NCI-H1417 (cell line): ENCODE results near the gene RALY.
A peak's percentile ranks its signal among the peaks of the same experiment; 100 is the strongest.

Experiments used
- DNase-seq, 3 experiments: peaks; one replicate each; lab custom pipeline; 2025; lab: John Stamatoyannopoulos, UW

The RALY gene

GRCh38 chr20:33986560-33987216 is 7.0 kb upstream of the RALY start:
- DNase-seq = no peak

GRCh38 chr20:33990075-33990474 is 3.6 kb upstream of the RALY start:
- DNase-seq = no peak

GRCh38 chr20:33991502-33991901 is 2.2 kb upstream of the RALY start:
- no peak for DNase-seq

GRCh38 chr20:33992145-33992922 is 1.4 kb upstream of the RALY start:
- no peak for DNase-seq

GRCh38 chr20:33992923-33993575 is 662 bp upstream of the RALY start:
- peak; percentile 98 to 100 (median 100) for DNase-seq

- DNase-seq = peak; percentile 69 to 89 (median 87)
These were observed 657 bp downstream of the RALY start for GRCh38 chr20:33994222-33994913.

GRCh38 chr20:33995053-33995831 is 1.5 kb downstream of the RALY start:
- DNase-seq = peak in 1 of 3 experiments; percentile 54

GRCh38 chr20:33999025-33999649 is 5.4 kb downstream of the RALY start:
- DNase-seq = no peak

GRCh38 chr20:34001378-34001777 is 7.7 kb downstream of the RALY start:
- DNase-seq = no peak

GRCh38 chr20:34004227-34004626 is 10.5 kb downstream of the RALY start:
- no peak for DNase-seq

- no peak for DNase-seq
These were observed 11.2 kb downstream of the RALY start for GRCh38 chr20:34004790-34005457.

- peak in 1 of 3 experiments; percentile 11 for DNase-seq
These were observed 12.9 kb downstream of the RALY start for GRCh38 chr20:34006619-34007018.

- no peak for DNase-seq
These were observed 14.8 kb downstream of the RALY start for GRCh38 chr20:34008477-34008876.

- no peak for DNase-seq
These were observed 16.8 kb downstream of the RALY start for GRCh38 chr20:34010405-34010931.

- no peak for DNase-seq
These were observed 17.6 kb downstream of the RALY start for GRCh38 chr20:34011275-34011674.

GRCh38 chr20:34012330-34012729 is 18.6 kb downstream of the RALY start:
- DNase-seq = no peak

- DNase-seq = no peak
These were observed 19.0 kb downstream of the RALY start for GRCh38 chr20:34012735-34013134.

GRCh38 chr20:34013554-34013953 is 19.8 kb downstream of the RALY start:
- DNase-seq = no peak

GRCh38 chr20:34014878-34015277 is 21.2 kb downstream of the RALY start:
- no peak for DNase-seq
